Small intestine (tissue), 7 donors: ENCODE measurements around the gene HMCN2. TPM values are rescaled to one million over a fixed set of nuclear protein-coding genes. Genes with fewer than 3 reads are reported as not detected.

Experiments
- DNase-seq, 2 donors: peaks; one replicate each; pipeline versions ENCODE4 v3.0.0 to v3.0.0-alpha.2; 2013
- FAIRE-seq: peaks from 2 replicates; lab custom pipeline; 2012; peaks lifted over from hg19 to GRCh38; lab: Jason Lieb, UNC
- H3K27ac ChIP-seq, 3 donors: one replicate each; pipeline ENCODE4 v1.5.1; 2013; ENCODE audit warnings: low read length in 2 of 3, mild to moderate bottlenecking in 2 of 3, control low read depth in 1 of 3, inconsistent platforms in 1 of 3, low read depth in 1 of 3, moderate library complexity in 1 of 3
- H3K27me3 ChIP-seq, 3 donors: one replicate each; pipeline ENCODE4 v1.6.1; 2013; ENCODE audit warnings: low read length in 3 of 3, inconsistent platforms in 1 of 3; ENCODE audit not compliant: control insufficient read depth in 3 of 3, insufficient read depth in 3 of 3
- H3K36me3 ChIP-seq, 3 donors: one replicate each; pipeline ENCODE4 v1.6.1; 2013; ENCODE audit warnings: low read length in 3 of 3, inconsistent platforms in 1 of 3, low read depth in 1 of 3, mild to moderate bottlenecking in 1 of 3, moderate library complexity in 1 of 3; ENCODE audit not compliant: control insufficient read depth in 3 of 3, insufficient read depth in 2 of 3
- H3K4me1 ChIP-seq, 3 donors: one replicate each; pipeline ENCODE4 v1.6.1; 2013; ENCODE audit warnings: low read length in 2 of 3, inconsistent platforms in 1 of 3, low read depth in 1 of 3, mild to moderate bottlenecking in 1 of 3, moderate library complexity in 1 of 3; ENCODE audit not compliant: control insufficient read depth in 3 of 3, insufficient read depth in 2 of 3
- H3K4me3 ChIP-seq, 3 donors: one replicate each; pipeline ENCODE4 v1.5.1; 2013; ENCODE audit warnings: low read length in 3 of 3, control low read depth in 1 of 3, inconsistent platforms in 1 of 3, low read depth in 1 of 3, mild to moderate bottlenecking in 1 of 3, moderate library complexity in 1 of 3
- H3K9me3 ChIP-seq, 2 donors: one replicate each; pipeline ENCODE4 v1.6.1; 2013; ENCODE audit warnings: low read depth in 1 of 2, low read length in 1 of 2; ENCODE audit not compliant: control insufficient read depth in 2 of 2, insufficient read depth in 1 of 2
- WGBS, 3 donors: extraction: QIAGEN DNeasy Blood & Tissue Kit; methylation state at CpG; one replicate each; pipeline ENCODE4 v1.1.7; 2013; 5-methylcytosine and 5-hydroxymethylcytosine counted together
- polyA plus RNA-seq, 4 donors: library from polyadenylated mRNA; stranded (reverse) in 3 of 4; unstranded in 1 of 4; fragments of 200-250 nt in 3 of 4; fragments of 120-200 nt in 1 of 4; gene quantifications; one replicate each; pipeline versions ENCODE4 v1.2.1 to v1.2.3, GENCODE V29; 2013
- donor health status: healthy with polysubstance abuse.
- donor health status: control.
- donor health status: control.
- donor health status: Bipolar disorder and iron deficiency.
- donor health status: healthy.

HMCN2 gene
- polyA plus RNA-seq, 4 donors = 1.1 to 19.4 (median 10.6) TPM; not detected in 1

DNA sequence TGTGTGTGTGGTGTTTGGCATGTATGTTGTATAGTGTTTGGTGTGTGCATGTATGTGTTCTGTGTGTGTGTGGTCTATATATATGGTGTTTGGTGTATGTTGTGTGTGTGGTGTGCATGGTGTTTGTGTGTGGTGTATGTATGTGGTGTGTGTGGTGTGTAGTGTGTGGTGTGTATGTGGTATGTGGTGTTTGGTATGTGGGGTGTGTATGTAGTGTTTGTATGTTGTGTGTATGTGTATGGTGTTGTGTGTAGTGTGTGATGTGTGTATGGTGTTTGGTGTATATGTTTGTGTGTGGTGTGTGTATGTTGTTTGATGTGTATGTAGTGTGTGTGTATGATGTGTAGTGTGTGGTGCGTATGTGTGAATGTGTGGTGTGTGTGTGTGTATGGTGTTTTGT is 78.8 kb downstream of the HMCN2 start:
- WGBS, 3 donors = 94 to 100% (median 96%) methylated on average over 1 of the region's 1 CpG
- no peaks in the 10 kb centered on the region for H3K4me1 ChIP-seq
- no peaks in the 10 kb centered on the region for H3K9me3 ChIP-seq
- H3K27me3 ChIP-seq = no peaks in the 10 kb centered on the region
- H3K27ac ChIP-seq = no peak overlapping the region
- FAIRE-seq (no peak), DNase-seq (no peak)
- H3K36me3 ChIP-seq = no peaks in the 10 kb centered on the region
- no peak overlapping the region for H3K4me3 ChIP-seq

DNA sequence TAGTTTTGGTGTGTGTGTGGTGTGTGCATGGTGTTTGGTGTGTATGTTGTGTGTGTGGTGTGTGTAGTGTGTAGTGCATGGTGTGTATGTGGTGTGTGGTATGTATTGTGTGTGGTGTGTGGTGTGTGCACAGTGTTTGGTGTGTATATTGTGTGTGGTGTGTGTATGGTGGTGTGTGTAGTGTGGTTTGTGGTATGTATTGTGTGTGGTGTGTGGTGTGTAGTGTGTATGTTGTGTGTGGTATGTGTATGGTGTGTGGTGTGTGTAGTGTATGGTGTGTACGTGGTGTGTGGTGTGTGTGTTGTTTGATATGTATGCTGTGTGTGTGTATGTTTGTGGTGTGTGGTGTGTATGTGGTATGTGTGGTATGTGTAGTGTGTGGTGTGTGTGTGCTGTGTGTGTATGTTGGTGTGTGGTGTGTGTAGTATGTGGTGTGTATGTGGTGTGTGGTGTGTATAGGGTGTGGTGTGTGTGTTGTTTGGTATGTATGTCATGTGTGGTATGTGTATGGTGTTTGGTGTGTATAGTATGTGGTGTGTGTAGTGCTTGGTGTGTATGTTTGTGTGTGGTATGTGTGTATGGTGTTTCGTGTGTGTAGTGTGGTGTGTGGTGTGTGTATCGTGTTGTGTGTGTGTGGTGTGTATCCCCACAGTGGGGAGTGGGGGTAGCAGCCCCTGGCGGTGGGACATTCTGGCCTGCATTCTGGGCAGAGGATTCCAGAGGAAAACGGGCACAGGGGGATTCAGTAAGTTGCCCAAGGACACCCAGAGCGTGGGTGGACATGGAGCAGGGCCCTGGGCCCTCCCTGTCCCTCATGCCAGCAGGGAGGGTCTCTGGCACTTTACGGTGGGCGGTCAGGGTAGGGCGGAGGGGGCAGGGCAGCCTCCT is 79.7 kb downstream of the HMCN2 start:
- Histone ChIP-seq H3K4me3 (no peak overlapping the region), H3K4me1 (no peaks in the 10 kb centered on the region), H3K27me3 (no peaks in the 10 kb centered on the region), H3K36me3 (no peaks in the 10 kb centered on the region), H3K9me3 (no peaks in the 10 kb centered on the region), H3K27ac (no peak overlapping the region)
- no peak for FAIRE-seq
- WGBS, 3 donors = 64 to 79% (median 71%) methylated on average over 9 of the region's 9 CpGs
- no peak for DNase-seq

DNA sequence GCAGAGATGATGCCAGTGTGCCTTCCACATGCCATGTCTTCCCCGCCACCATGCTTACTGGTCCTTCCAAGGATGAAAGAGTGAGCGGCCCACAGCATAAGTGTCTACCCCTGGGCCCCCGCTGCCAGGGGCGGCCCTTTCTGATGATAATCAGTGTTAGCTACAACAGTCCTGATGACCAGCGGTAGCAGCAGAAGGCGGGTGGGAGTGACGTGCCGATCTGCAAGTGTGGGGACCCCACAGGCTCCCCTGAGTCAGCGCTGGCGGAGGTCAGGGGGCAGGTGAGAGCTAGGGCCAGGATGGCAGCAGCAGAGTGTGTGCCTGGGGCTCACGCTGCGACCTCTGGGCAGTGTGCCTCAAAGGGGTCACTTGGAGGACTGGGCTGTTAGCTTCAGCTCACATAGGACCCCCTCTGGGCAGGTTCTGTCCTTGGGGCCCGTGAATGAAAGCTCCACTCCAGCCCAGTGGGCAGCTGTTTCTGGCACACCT is 80.4 kb downstream of the HMCN2 start:
- FAIRE-seq (no peak), DNase-seq (no peak)
- WGBS, 3 donors = 63 to 79% (median 71%) methylated on average over 13 of the region's 13 CpGs
- H3K4me1 ChIP-seq = no peaks in the 10 kb centered on the region
- H3K4me3 ChIP-seq = no peak overlapping the region
- no peaks in the 10 kb centered on the region for H3K27me3 ChIP-seq
- H3K27ac ChIP-seq = no peak overlapping the region
- no peaks in the 10 kb centered on the region for H3K36me3 ChIP-seq
- H3K9me3 ChIP-seq = no peaks in the 10 kb centered on the region

DNA sequence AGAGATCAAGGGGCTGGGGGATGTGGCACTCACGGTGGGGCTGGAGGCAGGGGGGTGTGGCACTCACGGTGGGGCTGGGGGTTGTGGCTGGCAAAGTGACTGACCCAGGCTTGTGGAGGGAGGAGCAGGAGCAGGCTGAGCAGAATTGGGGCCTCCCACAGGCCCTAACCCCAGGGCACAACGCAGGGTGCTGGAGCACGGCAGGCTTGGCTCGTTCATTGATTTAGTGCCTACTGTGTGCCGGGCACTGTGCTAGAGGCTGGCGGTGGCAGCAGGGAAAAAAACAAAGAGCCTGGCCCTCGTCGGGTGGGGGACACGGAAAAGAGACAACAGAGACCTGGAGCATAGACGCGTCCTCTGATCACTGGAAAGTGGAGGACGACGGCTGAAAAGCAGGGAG is 80.9 kb downstream of the HMCN2 start:
- WGBS, 3 donors = 65 to 75% (median 74%) methylated on average over 14 of the region's 14 CpGs
- FAIRE-seq (no peak), DNase-seq (no peak)
- Histone ChIP-seq H3K27me3 (no peaks in the 10 kb centered on the region), H3K9me3 (no peaks in the 10 kb centered on the region), H3K4me3 (no peak overlapping the region), H3K36me3 (no peaks in the 10 kb centered on the region), H3K27ac (no peak overlapping the region), H3K4me1 (no peaks in the 10 kb centered on the region)

DNA sequence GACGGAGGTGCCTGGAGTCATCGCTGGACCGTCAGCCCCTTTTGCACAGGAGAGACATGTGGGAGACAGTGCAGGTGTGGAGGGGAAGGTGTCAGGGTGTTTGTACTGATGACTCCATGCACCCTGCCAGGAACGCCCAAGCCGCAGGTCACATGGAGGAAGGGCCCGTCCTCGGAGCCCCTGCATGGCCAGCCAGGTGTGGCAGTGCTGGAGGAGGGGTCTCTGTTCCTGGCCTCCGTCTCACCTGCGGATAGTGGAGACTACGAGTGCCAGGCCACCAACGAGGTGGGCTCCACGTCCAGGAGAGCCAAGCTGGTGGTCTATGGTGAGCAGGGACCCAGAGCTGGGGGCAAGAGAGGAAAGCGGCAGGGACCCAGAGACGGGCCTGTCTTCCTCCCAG is 81.5 kb downstream of the HMCN2 start:
- 65 to 81% (median 74%) methylated on average over 12 to 14 of the region's 14 CpGs for WGBS, 3 donors
- DNase-seq = no peak
- Histone ChIP-seq H3K4me1 (no peaks in the 10 kb centered on the region), H3K9me3 (no peaks in the 10 kb centered on the region), H3K36me3 (no peaks in the 10 kb centered on the region), H3K4me3 (no peak overlapping the region), H3K27ac (no peak overlapping the region), H3K27me3 (no peaks in the 10 kb centered on the region)
- FAIRE-seq = no peak

DNA sequence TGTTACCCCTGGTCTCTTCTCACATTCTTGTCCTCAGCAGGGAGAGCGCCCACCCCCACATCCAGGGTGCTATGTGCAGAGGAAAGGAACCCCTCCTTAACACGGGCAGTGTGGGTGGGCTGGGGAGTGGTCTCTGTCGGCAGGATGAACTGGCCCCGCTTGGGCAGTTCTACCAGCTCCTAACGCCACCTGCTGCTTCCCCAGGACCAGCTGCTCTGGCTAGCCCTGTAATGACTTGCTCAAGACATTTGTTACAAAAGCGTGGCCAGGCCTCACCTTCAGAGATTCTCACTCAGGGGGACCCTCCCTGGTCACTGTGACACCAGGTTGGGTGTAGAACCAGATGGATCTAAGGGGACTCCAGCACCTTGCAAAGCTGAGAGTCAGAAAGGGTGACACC is 82.4 kb downstream of the HMCN2 start:
- Histone ChIP-seq H3K9me3 (no peaks in the 10 kb centered on the region), H3K4me1 (peaks cover 0 to 2% (median 0%) of the 10 kb centered on the region in 3 donors), H3K27ac (no peak overlapping the region), H3K4me3 (no peak overlapping the region), H3K27me3 (no peaks in the 10 kb centered on the region), H3K36me3 (no peaks in the 10 kb centered on the region)
- no peak for DNase-seq
- 27 to 49% (median 41%) methylated on average over 6 of the region's 6 CpGs for WGBS, 3 donors
- FAIRE-seq = no peak

DNA sequence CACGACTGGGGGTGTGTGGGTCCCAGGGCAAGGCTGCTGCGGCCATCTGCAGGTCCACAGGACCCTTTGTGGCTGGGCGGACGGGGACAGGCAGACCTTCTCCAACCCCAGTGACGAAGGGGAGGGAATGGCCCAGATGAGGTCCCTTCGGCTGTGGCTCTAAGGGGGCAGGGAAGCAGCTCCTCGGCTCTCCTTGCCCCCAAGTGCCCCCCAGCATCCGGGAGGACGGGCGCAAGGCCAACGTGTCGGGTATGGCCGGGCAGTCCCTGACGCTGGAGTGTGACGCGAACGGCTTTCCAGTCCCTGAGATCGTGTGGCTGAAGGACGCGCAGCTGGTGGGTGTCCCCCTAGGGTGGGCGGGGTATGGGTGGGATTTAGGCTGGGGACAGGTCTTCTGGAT is 82.8 kb downstream of the HMCN2 start:
- FAIRE-seq = no peak
- H3K27ac ChIP-seq = no peak overlapping the region
- WGBS, 3 donors = 84 to 86% (median 85%) methylated on average over 19 to 21 of the region's 21 CpGs

DNA sequence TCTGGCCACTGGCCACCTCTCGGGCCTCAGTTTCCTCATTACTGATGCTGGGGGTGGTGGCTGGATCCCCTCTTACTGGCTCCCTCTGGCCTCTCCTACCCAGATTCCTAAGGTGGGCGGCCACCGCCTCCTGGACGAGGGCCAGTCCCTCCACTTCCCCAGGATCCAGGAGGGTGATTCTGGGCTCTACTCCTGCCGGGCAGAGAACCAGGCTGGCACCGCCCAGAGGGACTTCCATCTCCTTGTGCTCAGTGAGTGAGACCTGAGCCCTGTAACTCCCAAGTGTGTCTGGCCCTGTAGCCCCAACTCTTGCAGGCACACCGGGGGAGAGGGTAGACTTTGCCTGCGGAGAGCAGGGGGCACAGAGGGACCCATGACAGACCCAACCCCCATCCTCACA is 83.3 kb downstream of the HMCN2 start:
- Histone ChIP-seq H3K4me3 (no peak overlapping the region), H3K9me3 (no peaks in the 10 kb centered on the region), H3K36me3 (no peaks in the 10 kb centered on the region), H3K4me1 (peaks cover 0 to 2% (median 0%) of the 10 kb centered on the region in 3 donors), H3K27me3 (no peaks in the 10 kb centered on the region), H3K27ac (no peak overlapping the region)
- FAIRE-seq (no peak), DNase-seq (no peak)
- 67 to 81% (median 72%) methylated on average over 7 to 8 of the region's 8 CpGs for WGBS, 3 donors

More for the DNA sequence above, 82.8 kb downstream of the HMCN2 start:
- no peak for DNase-seq
- Histone ChIP-seq H3K4me3 (no peak overlapping the region), H3K36me3 (no peaks in the 10 kb centered on the region), H3K27me3 (no peaks in the 10 kb centered on the region), H3K4me1 (peaks cover 0 to 2% (median 0%) of the 10 kb centered on the region in 3 donors), H3K9me3 (no peaks in the 10 kb centered on the region)
